HCT116 (cell line): ENCODE results near the gene DHRS11.

Experiments
- EZH2 ChIP-seq: fragments of 200-600 bp; sonication (generic); IDR thresholded peaks from 2 replicates; pipeline ENCODE4 v1.6.1; 2017; ENCODE audit warnings: antibody characterized with exemption, mixed run types
- EZH2phosphoT487 ChIP-seq: fragments of 200-600 bp; IDR thresholded peaks from 2 replicates; pipeline ENCODE4 v1.6.1; 2018; ENCODE audit warnings: antibody characterized with exemption, borderline replicate concordance
- FOSL1 ChIP-seq: IDR thresholded peaks from 2 replicates; pipeline ENCODE4 v1.6.1; 2012; ENCODE audit warnings: low read depth
- POLR2A ChIP-seq: IDR thresholded peaks from 2 replicates; pipeline ENCODE4 v1.7.0; 2011; ENCODE audit warnings: borderline replicate concordance; ENCODE audit not compliant: insufficient read depth, insufficient read length; ENCODE audit errors: extremely low read depth
- POLR2AphosphoS5 ChIP-seq: IDR thresholded peaks from 2 replicates; pipeline ENCODE4 v1.6.1; 2011; ENCODE audit warnings: mild to moderate bottlenecking, low read depth, low read length, moderate library complexity
- RAD21 ChIP-seq: IDR thresholded peaks from 2 replicates; pipeline ENCODE4 v1.6.1; 2012; ENCODE audit warnings: low read depth, mild to moderate bottlenecking
- SP1 ChIP-seq: IDR thresholded peaks from 2 replicates; pipeline ENCODE4 v1.6.1; 2012; ENCODE audit warnings: low read depth
- YY1 ChIP-seq: IDR thresholded peaks from 2 replicates; pipeline ENCODE4 v1.6.1; 2011; ENCODE audit warnings: low read length, low read depth, moderate library complexity, mild to moderate bottlenecking; ENCODE audit not compliant: insufficient replicate concordance; ENCODE audit errors: extremely low read depth
- ZNF274 ChIP-seq: fragments of 200-500 bp; sonication (Bioruptor generic); IDR thresholded peaks from 2 replicates; pipeline ENCODE4 v1.6.1; 2014; ENCODE audit warnings: mild to moderate bottlenecking, low read depth, low read length, inconsistent platforms
- TF ChIP-seq, protein P1 (sequence below), 3 experiments: fragments of 200-600 bp in 1 of 3; sonication (generic) in 1 of 3; IDR thresholded peaks in 2 of 3; conservative IDR thresholded peaks in 1 of 3; 2 replicates each; pipeline ENCODE4 v1.5.1; 2012 to 2017; ENCODE audit warnings: low read depth in 2 of 3, low read length in 2 of 3, antibody characterized with exemption in 1 of 3, borderline replicate concordance in 1 of 3, control low read depth in 1 of 3, mild to moderate bottlenecking in 1 of 3, mixed read lengths in 1 of 3, mixed run types in 1 of 3, moderate library complexity in 1 of 3; ENCODE audit not compliant: insufficient read depth in 1 of 3

DNA sequence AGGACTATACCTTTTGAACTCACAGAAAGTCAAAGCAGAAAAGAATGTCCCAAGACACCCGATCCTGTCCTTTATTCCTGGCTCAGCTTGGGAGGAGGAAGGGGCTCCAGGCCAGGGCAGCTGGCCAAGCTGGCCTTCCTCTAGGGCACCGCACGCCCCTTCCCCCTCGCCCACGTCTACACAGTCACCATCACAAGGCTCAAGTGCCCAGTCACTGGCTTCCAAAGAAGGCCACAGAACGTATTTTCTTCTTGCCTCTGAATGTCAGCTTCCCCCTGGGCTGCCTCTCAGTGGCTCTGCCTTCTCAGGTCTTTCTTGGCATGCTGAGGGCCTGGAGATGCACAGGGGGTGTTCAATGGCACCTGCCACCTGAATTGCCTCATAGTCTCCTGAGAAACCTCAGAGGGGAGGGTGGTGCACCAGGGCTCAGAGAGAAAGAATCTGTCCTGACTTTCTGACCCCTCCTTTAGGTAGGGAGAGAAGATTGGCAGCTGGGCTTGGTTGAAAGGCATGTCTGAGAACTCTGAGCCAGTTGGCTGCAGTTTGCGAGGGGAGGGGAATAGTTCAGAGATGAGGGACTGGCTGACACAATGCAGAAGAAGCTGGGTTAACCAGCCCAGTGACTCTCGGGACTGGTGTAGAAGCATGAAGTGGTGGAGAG lies 2.1 kb downstream of the DHRS11 start:
- TF ChIP-seq, protein P1, sequence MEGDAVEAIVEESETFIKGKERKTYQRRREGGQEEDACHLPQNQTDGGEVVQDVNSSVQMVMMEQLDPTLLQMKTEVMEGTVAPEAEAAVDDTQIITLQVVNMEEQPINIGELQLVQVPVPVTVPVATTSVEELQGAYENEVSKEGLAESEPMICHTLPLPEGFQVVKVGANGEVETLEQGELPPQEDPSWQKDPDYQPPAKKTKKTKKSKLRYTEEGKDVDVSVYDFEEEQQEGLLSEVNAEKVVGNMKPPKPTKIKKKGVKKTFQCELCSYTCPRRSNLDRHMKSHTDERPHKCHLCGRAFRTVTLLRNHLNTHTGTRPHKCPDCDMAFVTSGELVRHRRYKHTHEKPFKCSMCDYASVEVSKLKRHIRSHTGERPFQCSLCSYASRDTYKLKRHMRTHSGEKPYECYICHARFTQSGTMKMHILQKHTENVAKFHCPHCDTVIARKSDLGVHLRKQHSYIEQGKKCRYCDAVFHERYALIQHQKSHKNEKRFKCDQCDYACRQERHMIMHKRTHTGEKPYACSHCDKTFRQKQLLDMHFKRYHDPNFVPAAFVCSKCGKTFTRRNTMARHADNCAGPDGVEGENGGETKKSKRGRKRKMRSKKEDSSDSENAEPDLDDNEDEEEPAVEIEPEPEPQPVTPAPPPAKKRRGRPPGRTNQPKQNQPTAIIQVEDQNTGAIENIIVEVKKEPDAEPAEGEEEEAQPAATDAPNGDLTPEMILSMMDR (IDR thresholded peaks at IDR 0.05 in 2 of 3, conservative IDR thresholded peaks at IDR 0.05 in 1 of 3; ENCODE audit: borderline replicate concordance in 1 of 3, insufficient read depth in 1 of 3, low read depth in 2 of 3, low read length in 2 of 3) = no peak
- no peak for TF ChIP-seq POLR2A
- no peak for TF ChIP-seq SP1
- no peak for TF ChIP-seq RAD21
- TF ChIP-seq EZH2phosphoT487 = no peak
- no peak for TF ChIP-seq EZH2
- no peak for TF ChIP-seq POLR2AphosphoS5
- no peak for TF ChIP-seq YY1
- no peak for TF ChIP-seq FOSL1
- TF ChIP-seq ZNF274 = no peak
